K562 (cell line): ENCODE measurements around the gene SP2. TPM values are rescaled to one million over a fixed set of nuclear protein-coding genes. Genes with fewer than 3 reads are reported as not detected.

Experiments
- MEIS2 ChIP-seq: fragments of 450-650 bp; IDR thresholded peaks from 2 replicates; pipeline ENCODE4 v1.6.1; 2014; ENCODE audit warnings: mild to moderate bottlenecking; ENCODE audit not compliant: partially characterized antibody
- PCBP1 ChIP-seq: fragments of 200-400 bp; formaldehyde crosslinking; IDR thresholded peaks from 2 replicates; pipeline ENCODE4 v1.6.1; 2018; ENCODE audit warnings: mild to moderate bottlenecking, low read depth, low read length; ENCODE audit not compliant: poor library complexity, severe bottlenecking
- POLR2A ChIP-seq: fragments of 450-650 bp; conservative IDR thresholded peaks from 2 replicates; pipeline ENCODE4 v1.6.1; 2016
- RB1 ChIP-seq: fragments of 450-650 bp; IDR thresholded peaks from 2 replicates; pipeline ENCODE4 v1.6.1; 2017; ENCODE audit warnings: low read depth, mild to moderate bottlenecking
- TRIM28 ChIP-seq: fragments of 450-650 bp; IDR thresholded peaks from 2 replicates; pipeline ENCODE4 v1.6.1; 2017
- ZBTB40 ChIP-seq, 2 experiments: fragments of 450-650 bp in 1 of 2; sonication (generic) in 1 of 2; formaldehyde crosslinking in 1 of 2; IDR thresholded peaks; 2 replicates each; pipeline versions ENCODE4 v1.7.1 to v1.9.0; 2016 to 2022; ENCODE audit warnings: inconsistent platforms in 1 of 2, mild to moderate bottlenecking in 1 of 2, missing genetic modification reagents in 1 of 2
- ZNF347 ChIP-seq: fragments of 450-650 bp; formaldehyde crosslinking; IDR thresholded peaks from 2 replicates; pipeline ENCODE4 v1.4.0; 2020; ENCODE audit warnings: low read depth, mild to moderate bottlenecking, moderate library complexity
- ZNF695 ChIP-seq: fragments of 450-650 bp; formaldehyde crosslinking; IDR thresholded peaks from 2 replicates; pipeline ENCODE4 v1.4.0; 2020; ENCODE audit warnings: mild to moderate bottlenecking, moderate library complexity
- polyA plus RNA-seq, 8 experiments: library from polyadenylated mRNA; depleted of rRNA in 4 of 8; stranded (reverse) in 5 of 8; unstranded in 3 of 8; fragments of >200 nt; fragmentation: Nextera tagmentation in 2 of 8; fragmentation: Illumina TruSeq in 1 of 8; extraction: Ambion mirVana in 2 of 8; extraction: Trizol in 1 of 8; gene quantifications; 2 replicates each; pipeline versions ENCODE4 v1.2.1 to v1.2.3, GENCODE V29; 2011 to 2014; ENCODE audit warnings: inconsistent platforms in 1 of 8, missing spikeins in 1 of 8
- total RNA-seq, 7 experiments: library from RNA; depleted of rRNA in 6 of 7; stranded (reverse); fragments of >200 nt in 6 of 7; fragmentation: Illumina TruSeq in 2 of 7; extraction: Trizol in 2 of 7; gene quantifications; 2 replicates each; pipeline versions ENCODE4 v1.2.1 to v1.2.3, GENCODE V29; 2011 to 2021; ENCODE audit warnings: low replicate concordance in 1 of 7
- TF ChIP-seq, protein P1 (sequence below): fragments of 200-800 bp; sonication (Bioruptor generic); IDR thresholded peaks from 2 replicates; pipeline ENCODE4 v1.6.1; 2016; ENCODE audit warnings: missing genetic modification characterization, missing compliant biosample characterization
- TF ChIP-seq, protein P2 (sequence below): fragments of 450-650 bp; formaldehyde crosslinking; IDR thresholded peaks from 2 replicates; pipeline ENCODE4 v1.4.0; 2020; ENCODE audit warnings: mild to moderate bottlenecking, mixed read lengths

The SP2 gene
- total and polyA plus RNA-seq, 9 of the 15 experiments (the other 6 are each of a cell fraction or from before 2014, with no cell fraction given): 0.77 to 22.3 (median 2.3) TPM

GRCh38 chr17:47895856-47896671, at the start of gene SP2 (continued):
- TF ChIP-seq, protein P1, sequence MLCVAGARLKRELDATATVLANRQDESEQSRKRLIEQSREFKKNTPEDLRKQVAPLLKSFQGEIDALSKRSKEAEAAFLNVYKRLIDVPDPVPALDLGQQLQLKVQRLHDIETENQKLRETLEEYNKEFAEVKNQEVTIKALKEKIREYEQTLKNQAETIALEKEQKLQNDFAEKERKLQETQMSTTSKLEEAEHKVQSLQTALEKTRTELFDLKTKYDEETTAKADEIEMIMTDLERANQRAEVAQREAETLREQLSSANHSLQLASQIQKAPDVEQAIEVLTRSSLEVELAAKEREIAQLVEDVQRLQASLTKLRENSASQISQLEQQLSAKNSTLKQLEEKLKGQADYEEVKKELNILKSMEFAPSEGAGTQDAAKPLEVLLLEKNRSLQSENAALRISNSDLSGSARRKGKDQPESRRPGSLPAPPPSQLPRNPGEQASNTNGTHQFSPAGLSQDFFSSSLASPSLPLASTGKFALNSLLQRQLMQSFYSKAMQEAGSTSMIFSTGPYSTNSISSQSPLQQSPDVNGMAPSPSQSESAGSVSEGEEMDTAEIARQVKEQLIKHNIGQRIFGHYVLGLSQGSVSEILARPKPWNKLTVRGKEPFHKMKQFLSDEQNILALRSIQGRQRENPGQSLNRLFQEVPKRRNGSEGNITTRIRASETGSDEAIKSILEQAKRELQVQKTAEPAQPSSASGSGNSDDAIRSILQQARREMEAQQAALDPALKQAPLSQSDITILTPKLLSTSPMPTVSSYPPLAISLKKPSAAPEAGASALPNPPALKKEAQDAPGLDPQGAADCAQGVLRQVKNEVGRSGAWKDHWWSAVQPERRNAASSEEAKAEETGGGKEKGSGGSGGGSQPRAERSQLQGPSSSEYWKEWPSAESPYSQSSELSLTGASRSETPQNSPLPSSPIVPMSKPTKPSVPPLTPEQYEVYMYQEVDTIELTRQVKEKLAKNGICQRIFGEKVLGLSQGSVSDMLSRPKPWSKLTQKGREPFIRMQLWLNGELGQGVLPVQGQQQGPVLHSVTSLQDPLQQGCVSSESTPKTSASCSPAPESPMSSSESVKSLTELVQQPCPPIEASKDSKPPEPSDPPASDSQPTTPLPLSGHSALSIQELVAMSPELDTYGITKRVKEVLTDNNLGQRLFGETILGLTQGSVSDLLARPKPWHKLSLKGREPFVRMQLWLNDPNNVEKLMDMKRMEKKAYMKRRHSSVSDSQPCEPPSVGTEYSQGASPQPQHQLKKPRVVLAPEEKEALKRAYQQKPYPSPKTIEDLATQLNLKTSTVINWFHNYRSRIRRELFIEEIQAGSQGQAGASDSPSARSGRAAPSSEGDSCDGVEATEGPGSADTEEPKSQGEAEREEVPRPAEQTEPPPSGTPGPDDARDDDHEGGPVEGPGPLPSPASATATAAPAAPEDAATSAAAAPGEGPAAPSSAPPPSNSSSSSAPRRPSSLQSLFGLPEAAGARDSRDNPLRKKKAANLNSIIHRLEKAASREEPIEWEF (CRISPR knock-in tag): no peak
- TF ChIP-seq MEIS2: peak; percentile 71
- peak; percentile 96 for TF ChIP-seq PCBP1
- no peak for TF ChIP-seq ZNF347 (CRISPR knock-in tag)
- peak; percentile 69; the same call in 1 of the 2 replicates for TF ChIP-seq POLR2A
- peak; percentile 73 for TF ChIP-seq RB1
- peak; percentile 97 for TF ChIP-seq ZBTB40 (IDR thresholded peaks at IDR 0.05)
- no peak for TF ChIP-seq ZBTB40 (CRISPR knock-in tag; IDR thresholded peaks at IDR 0.05)
- TF ChIP-seq ZNF695: no peak
- TF ChIP-seq, protein P2, sequence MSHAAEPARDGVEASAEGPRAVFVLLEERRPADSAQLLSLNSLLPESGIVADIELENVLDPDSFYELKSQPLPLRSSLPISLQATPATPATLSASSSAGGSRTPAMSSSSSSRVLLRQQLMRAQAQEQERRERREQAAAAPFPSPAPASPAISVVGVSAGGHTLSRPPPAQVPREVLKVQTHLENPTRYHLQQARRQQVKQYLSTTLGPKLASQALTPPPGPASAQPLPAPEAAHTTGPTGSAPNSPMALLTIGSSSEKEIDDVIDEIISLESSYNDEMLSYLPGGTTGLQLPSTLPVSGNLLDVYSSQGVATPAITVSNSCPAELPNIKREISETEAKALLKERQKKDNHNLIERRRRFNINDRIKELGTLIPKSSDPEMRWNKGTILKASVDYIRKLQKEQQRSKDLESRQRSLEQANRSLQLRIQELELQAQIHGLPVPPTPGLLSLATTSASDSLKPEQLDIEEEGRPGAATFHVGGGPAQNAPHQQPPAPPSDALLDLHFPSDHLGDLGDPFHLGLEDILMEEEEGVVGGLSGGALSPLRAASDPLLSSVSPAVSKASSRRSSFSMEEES (CRISPR knock-in tag): no peak
- TF ChIP-seq TRIM28: no peak
